ENCODE measurements around the gene TNFRSF1B.

The TNFRSF1B gene

DNA sequence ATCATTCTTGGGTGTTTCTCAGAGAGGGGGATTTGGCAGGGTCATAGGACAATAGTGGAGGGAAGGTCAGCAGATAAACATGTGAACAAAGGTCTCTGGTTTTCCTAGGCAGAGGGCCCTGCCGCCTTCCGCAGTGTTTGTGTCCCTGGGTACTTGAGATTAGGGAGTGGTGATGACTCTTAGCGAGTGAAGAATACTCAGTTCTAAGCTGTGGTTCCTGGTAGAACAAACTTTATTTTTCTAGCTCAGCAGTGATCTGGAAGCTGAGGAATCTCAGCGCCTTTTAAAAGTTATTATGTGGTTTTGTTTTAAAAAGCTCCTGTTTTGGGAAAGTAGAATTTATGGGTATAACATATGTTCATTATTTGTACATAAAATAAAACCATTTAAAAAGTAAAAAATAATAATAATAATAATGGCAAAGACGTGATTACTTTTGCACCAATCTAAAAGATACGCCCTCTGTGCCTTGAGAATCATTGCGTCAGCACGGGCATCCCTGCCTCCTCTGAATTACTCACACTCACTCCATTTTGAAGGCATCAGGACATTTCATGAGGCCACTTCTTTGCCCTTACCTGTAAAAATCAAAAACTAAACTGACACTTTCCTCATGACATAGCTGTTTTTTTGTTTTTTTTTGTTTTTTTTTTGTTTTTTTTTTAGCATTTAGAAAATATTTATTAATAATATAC is 29.7 kb upstream of the TNFRSF1B start:
- Mint-ChIP-seq H3K4me1 (ENCODE audit: low read depth) (peaks cover 24% of the 10 kb centered on the region), H3K36me3 (no peaks in the 10 kb centered on the region), H3K27ac (no peak overlapping the region), H3K27me3 (no peaks in the 10 kb centered on the region), H3K4me3 (no peak overlapping the region), H3K9me3 (ENCODE audit: low read depth) (no peaks in the 10 kb centered on the region)

DNA sequence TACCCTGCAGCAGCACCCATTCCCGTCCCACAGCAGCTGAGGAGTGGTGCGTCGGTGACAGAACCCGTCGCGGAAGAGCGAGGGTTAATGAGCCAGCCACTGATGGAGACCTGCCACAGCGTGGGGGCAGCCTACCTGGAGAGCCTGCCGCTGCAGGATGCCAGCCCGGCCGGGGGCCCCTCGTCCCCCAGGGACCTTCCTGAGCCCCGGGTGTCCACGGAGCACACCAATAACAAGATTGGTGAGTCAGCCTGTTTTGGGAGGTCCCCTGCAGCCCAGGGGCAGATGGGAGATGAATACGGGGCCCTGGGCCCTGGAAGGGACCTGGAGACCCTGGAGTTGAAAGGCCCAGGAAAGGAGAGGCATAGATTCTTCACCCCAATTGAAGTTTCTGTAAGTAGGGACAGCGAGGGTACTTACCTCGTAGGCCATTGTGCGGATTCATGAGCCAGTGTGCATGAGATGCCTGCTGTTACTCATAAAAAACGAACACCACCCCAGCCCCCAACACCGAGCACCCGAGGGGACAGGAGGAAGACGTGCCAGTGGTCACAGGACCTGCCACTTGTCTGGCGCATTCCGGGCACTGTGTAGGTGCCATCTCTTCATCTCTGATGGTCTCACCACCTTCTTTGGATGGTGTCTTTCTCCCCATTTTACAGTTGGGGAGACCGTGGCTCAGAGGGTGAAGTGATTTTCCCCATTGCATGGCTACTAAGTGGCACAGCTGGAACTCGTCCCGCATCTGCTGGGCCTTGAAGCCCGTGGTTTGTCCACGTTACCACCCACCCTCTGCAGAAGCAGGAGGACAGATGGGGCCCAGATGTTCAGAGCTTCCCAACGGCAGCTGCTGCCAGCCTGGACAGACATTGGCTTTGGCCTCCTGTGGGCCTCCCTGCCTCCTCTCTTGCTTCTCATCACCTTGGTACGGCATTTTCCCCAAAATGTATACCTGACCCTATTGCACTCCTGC is 28.3 kb upstream of the TNFRSF1B start:
- no peak overlapping the region for H3K27ac Mint-ChIP-seq
- H3K36me3 Mint-ChIP-seq: no peaks in the 10 kb centered on the region
- H3K4me3 Mint-ChIP-seq: no peak overlapping the region
- H3K27me3 Mint-ChIP-seq: no peaks in the 10 kb centered on the region
- H3K9me3 Mint-ChIP-seq (ENCODE audit: low read depth): no peaks in the 10 kb centered on the region
- H3K4me1 Mint-ChIP-seq (ENCODE audit: low read depth): peaks cover 19% of the 10 kb centered on the region

- H3K4me3 Mint-ChIP-seq: no peak overlapping the region
- peaks cover 2% of the 10 kb centered on the region for H3K36me3 Mint-ChIP-seq
- no peaks in the 10 kb centered on the region for H3K9me3 Mint-ChIP-seq (ENCODE audit: low read depth)
- H3K27ac Mint-ChIP-seq: no peak overlapping the region
- peaks cover 22% of the 10 kb centered on the region for H3K4me1 Mint-ChIP-seq (ENCODE audit: low read depth)
- no peaks in the 10 kb centered on the region for H3K27me3 Mint-ChIP-seq
Observed at GRCh38 chr1:12140016-12140415, 26.8 kb upstream of the TNFRSF1B start.

DNA sequence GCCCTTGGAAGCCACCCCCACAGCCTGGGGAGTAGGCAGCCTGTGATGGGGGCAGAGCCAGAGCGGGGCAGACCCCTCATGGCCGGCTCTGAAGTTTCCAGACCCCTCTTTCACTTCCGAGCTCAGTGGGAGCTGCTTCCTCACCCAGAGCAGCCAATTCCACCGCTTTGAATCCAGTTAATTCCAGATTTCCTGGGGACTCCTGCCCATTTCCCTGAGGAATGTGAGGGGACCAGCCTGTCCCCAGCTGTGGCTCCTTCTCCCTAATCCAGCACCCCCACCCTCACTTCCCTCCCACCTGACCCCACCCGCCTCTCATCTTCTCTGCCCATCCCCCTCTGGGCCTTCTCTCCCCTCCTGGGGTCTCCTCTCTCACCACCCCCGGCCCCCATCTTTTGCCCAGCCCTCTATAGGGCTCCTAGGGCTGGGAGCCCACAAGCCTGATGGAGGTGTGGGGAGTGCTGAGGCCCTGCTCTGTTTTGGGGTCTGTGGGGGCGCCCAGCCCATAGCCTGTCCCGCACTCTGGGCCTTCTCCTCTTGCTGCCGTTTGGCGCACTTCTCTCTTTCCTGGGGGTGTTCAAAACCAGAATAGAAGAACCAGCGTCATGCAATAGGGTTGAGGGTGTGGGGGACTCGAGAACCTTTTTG is 26.2 kb upstream of the TNFRSF1B start:
- Mint-ChIP-seq H3K27me3 (no peaks in the 10 kb centered on the region), H3K27ac (no peak overlapping the region), H3K4me3 (no peak overlapping the region), H3K4me1 (ENCODE audit: low read depth) (peaks cover 24% of the 10 kb centered on the region), H3K9me3 (ENCODE audit: low read depth) (no peaks in the 10 kb centered on the region), H3K36me3 (peaks cover 2% of the 10 kb centered on the region)

DNA sequence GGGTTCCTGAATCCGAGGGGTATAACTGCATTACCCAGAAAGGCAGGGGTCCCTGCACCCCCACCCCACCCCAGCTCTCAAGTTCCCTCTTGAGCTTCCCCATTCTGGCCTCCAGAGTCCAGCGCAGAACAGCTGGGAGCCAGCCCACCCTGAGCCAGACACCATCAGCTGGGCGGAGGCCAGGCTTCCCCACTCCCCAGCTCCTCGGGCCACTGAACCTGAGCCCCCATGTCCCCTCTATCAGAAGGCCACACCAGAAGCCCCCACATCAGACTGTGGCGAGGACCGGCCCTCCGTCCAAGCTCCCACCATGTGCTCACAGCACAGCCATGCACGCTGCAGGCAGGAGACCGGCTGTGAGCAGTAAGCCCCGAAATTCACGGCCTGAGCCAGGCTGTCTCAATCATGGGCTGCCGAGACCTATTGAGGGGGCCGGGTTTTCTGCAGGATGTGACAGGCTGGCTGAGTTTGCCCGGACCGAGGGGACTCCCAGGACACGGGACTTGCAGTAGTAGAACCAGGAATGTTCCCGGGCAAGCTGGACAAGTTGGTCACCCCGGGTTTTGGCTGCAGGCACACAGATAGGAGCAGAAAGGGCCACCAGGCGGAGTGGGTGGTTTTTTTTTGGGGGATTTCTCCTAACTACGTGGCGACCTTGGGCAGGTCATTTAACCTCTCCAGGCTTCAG is 25.5 kb upstream of the TNFRSF1B start:
- H3K27ac Mint-ChIP-seq: no peak overlapping the region
- H3K27me3 Mint-ChIP-seq: no peaks in the 10 kb centered on the region
- peaks cover 21% of the 10 kb centered on the region for H3K4me1 Mint-ChIP-seq (ENCODE audit: low read depth)
- no peak overlapping the region for H3K4me3 Mint-ChIP-seq
- H3K9me3 Mint-ChIP-seq (ENCODE audit: low read depth): no peaks in the 10 kb centered on the region
- H3K36me3 Mint-ChIP-seq: peaks cover 2% of the 10 kb centered on the region

GRCh38 chr1:12142141-12142823 is 24.5 kb upstream of the TNFRSF1B start:
- Mint-ChIP-seq H3K4me3 (no peak overlapping the region), H3K27ac (no peak overlapping the region), H3K4me1 (ENCODE audit: low read depth) (peaks cover 31% of the 10 kb centered on the region), H3K27me3 (no peaks in the 10 kb centered on the region), H3K9me3 (ENCODE audit: low read depth) (no peaks in the 10 kb centered on the region), H3K36me3 (peaks cover 2% of the 10 kb centered on the region)

DNA sequence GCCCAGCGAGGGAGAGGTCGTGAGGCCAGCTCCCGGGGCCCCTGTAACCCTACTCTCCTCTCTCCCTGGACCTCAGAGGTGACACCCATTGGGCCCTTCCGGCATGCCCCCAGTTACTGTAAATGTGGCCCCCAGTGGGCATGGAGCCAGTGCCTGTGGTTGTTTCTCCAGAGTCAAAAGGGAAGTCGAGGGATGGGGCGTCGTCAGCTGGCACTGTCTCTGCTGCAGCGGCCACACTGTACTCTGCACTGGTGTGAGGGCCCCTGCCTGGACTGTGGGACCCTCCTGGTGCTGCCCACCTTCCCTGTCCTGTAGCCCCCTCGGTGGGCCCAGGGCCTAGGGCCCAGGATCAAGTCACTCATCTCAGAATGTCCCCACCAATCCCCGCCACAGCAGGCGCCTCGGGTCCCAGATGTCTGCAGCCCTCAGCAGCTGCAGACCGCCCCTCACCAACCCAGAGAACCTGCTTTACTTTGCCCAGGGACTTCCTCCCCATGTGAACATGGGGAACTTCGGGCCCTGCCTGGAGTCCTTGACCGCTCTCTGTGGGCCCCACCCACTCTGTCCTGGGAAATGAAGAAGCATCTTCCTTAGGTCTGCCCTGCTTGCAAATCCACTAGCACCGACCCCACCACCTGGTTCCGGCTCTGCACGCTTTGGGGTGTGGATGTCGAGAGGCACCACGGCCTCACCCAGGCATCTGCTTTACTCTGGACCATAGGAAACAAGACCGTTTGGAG is 23.7 kb upstream of the TNFRSF1B start:
- Mint-ChIP-seq H3K27ac (peak overlapping the region; percentile 81), H3K4me1 (ENCODE audit: low read depth) (peaks cover 39% of the 10 kb centered on the region), H3K4me3 (no peak overlapping the region), H3K9me3 (ENCODE audit: low read depth) (no peaks in the 10 kb centered on the region), H3K36me3 (peaks cover 2% of the 10 kb centered on the region), H3K27me3 (no peaks in the 10 kb centered on the region)

GRCh38 chr1:12143631-12144155 is 23.1 kb upstream of the TNFRSF1B start:
- H3K4me3 Mint-ChIP-seq: peak overlapping the region; percentile 15
- peaks cover 2% of the 10 kb centered on the region for H3K36me3 Mint-ChIP-seq
- H3K27me3 Mint-ChIP-seq: no peaks in the 10 kb centered on the region
- H3K27ac Mint-ChIP-seq: peak overlapping the region; percentile 81
- no peaks in the 10 kb centered on the region for H3K9me3 Mint-ChIP-seq (ENCODE audit: low read depth)
- H3K4me1 Mint-ChIP-seq (ENCODE audit: low read depth): peaks cover 45% of the 10 kb centered on the region

- H3K36me3 Mint-ChIP-seq: peaks cover 2% of the 10 kb centered on the region
- H3K4me3 Mint-ChIP-seq: no peak overlapping the region
- no peak overlapping the region for H3K27ac Mint-ChIP-seq
- no peaks in the 10 kb centered on the region for H3K9me3 Mint-ChIP-seq (ENCODE audit: low read depth)
- H3K27me3 Mint-ChIP-seq: no peaks in the 10 kb centered on the region
- H3K4me1 Mint-ChIP-seq (ENCODE audit: low read depth): peaks cover 51% of the 10 kb centered on the region
Observed at GRCh38 chr1:12144236-12144635, 22.6 kb upstream of the TNFRSF1B start.

GRCh38 chr1:12144969-12145368 is 21.8 kb upstream of the TNFRSF1B start:
- H3K4me1 Mint-ChIP-seq (ENCODE audit: low read depth): peaks cover 55% of the 10 kb centered on the region
- no peaks in the 10 kb centered on the region for H3K9me3 Mint-ChIP-seq (ENCODE audit: low read depth)
- H3K27ac Mint-ChIP-seq: peak overlapping the region; percentile 1
- peaks cover 7% of the 10 kb centered on the region for H3K36me3 Mint-ChIP-seq
- no peaks in the 10 kb centered on the region for H3K27me3 Mint-ChIP-seq
- H3K4me3 Mint-ChIP-seq: no peak overlapping the region

GRCh38 chr1:12145616-12146342 is 21.0 kb upstream of the TNFRSF1B start:
- no peaks in the 10 kb centered on the region for H3K27me3 Mint-ChIP-seq
- H3K27ac Mint-ChIP-seq: no peak overlapping the region
- H3K4me3 Mint-ChIP-seq: no peak overlapping the region
- peaks cover 7% of the 10 kb centered on the region for H3K36me3 Mint-ChIP-seq
- no peaks in the 10 kb centered on the region for H3K9me3 Mint-ChIP-seq (ENCODE audit: low read depth)
- peaks cover 63% of the 10 kb centered on the region for H3K4me1 Mint-ChIP-seq (ENCODE audit: low read depth)

DNA sequence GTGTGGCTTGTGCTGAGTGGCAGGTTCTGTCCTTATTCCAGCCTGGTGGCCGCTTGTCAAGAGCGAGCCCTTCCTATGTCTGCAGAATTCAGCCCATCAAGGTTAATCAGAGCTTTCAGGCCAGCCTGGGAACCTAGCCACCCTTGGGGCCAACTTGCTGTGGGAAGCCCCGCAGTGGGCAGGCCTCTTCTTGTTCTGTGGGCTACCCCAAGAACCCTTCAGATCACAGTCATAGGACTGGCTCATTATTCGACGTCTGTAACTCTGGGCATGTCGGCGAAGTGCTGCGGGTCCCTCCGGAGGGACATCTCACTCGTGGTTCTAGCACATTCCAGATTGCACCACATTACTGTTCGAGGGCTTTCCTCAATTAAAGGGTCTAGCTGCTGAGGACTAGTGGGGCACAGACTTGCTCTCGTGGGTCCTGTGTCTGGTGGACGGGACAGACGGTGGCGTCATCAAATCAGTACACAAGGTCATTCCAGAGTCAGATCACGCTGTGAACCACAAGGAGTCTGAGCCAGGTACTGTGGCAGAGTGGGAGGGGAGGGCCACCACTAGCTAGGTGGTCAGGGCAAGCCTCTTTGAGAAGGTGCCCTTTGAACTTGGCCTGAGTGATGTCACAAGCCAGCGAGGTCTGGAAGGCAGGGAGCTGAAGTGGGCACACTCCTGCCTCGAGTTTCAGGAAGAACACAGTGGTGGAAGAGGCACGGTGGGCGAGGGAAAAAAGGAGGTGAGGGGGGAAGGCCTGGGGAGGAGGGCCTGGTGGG is 20.3 kb upstream of the TNFRSF1B start:
- H3K9me3 Mint-ChIP-seq (ENCODE audit: low read depth): no peaks in the 10 kb centered on the region
- H3K36me3 Mint-ChIP-seq: peaks cover 7% of the 10 kb centered on the region
- H3K4me1 Mint-ChIP-seq (ENCODE audit: low read depth): peaks cover 71% of the 10 kb centered on the region
- H3K4me3 Mint-ChIP-seq: no peak overlapping the region
- H3K27me3 Mint-ChIP-seq: no peaks in the 10 kb centered on the region
- peak overlapping the region; percentile 61 for H3K27ac Mint-ChIP-seq

Measured in activated naive CD8-positive, alpha-beta T cell (primary cell).